Parathyroid adenoma (tissue), 2 donors: Measurements from ENCODE around the gene HUNK.

ENCODE experiments used
- H2AFZ ChIP-seq: fragments of 300-600 bp; sonication (generic); one replicate; pipeline ENCODE4 v1.7.0; 2017; ENCODE audit warnings: antibody characterized with exemption, mild to moderate bottlenecking
- H3K27ac ChIP-seq: fragments of 300-600 bp; sonication (generic); one replicate; pipeline ENCODE4 v1.7.0; 2017
- H3K27me3 ChIP-seq: fragments of 300-600 bp; sonication (generic); one replicate; pipeline ENCODE4 v1.7.0; 2017; ENCODE audit warnings: low read length; ENCODE audit not compliant: control insufficient read depth, insufficient read depth
- H3K36me3 ChIP-seq: fragments of 300-600 bp; sonication (generic); one replicate; pipeline ENCODE4 v1.7.0; 2017; ENCODE audit warnings: low read length; ENCODE audit not compliant: control insufficient read depth, insufficient read depth
- H3K4me1 ChIP-seq: fragments of 300-600 bp; sonication (generic); one replicate; pipeline ENCODE4 v1.7.0; 2017; ENCODE audit warnings: control low read depth
- H3K4me2 ChIP-seq: fragments of 300-600 bp; sonication (generic); one replicate; pipeline ENCODE4 v1.7.0; 2017; ENCODE audit warnings: low read length
- H3K4me3 ChIP-seq: fragments of 300-600 bp; sonication (generic); one replicate; pipeline ENCODE4 v1.7.0; 2017; ENCODE audit warnings: low read depth, low read length
- H3K79me2 ChIP-seq: fragments of 300-600 bp; sonication (generic); one replicate; pipeline ENCODE4 v1.7.0; 2017; ENCODE audit warnings: control low read depth
- H3K9ac ChIP-seq: fragments of 300-600 bp; sonication (generic); one replicate; pipeline ENCODE4 v1.7.0; 2017; ENCODE audit warnings: mild to moderate bottlenecking
- H3K9me3 ChIP-seq: fragments of 300-600 bp; sonication (generic); one replicate; pipeline ENCODE4 v1.7.0; 2017; ENCODE audit warnings: low read length; ENCODE audit not compliant: control insufficient read depth
- CTCF ChIP-seq: fragments of 300-600 bp; sonication (generic); IDR thresholded peaks from one replicate; pipeline ENCODE4 v1.7.0; 2017; ENCODE audit warnings: antibody characterized with exemption, mild to moderate bottlenecking
- donor health status: primary hyperparathyroidism.

HUNK gene

GRCh38 chr21:31837618-31838390 lies 35.0 kb upstream of the HUNK start:
- no peaks in the 10 kb centered on the region for H3K9me3 ChIP-seq
- H3K9ac ChIP-seq, result no peak overlapping the region
- H3K36me3 ChIP-seq, result no peaks in the 10 kb centered on the region
- no peaks in the 10 kb centered on the region for H3K79me2 ChIP-seq
- H3K4me3 ChIP-seq, result no peak overlapping the region
- no peak for TF ChIP-seq CTCF
- H3K4me1 ChIP-seq, result no peaks in the 10 kb centered on the region
- no peaks in the 10 kb centered on the region for H3K27me3 ChIP-seq
- H3K27ac ChIP-seq, result no peak overlapping the region
- H3K4me2 ChIP-seq, result no peak overlapping the region
- H2AFZ ChIP-seq, result no peak overlapping the region

GRCh38 chr21:31838586-31839355 lies 34.0 kb upstream of the HUNK start:
- Histone ChIP-seq H3K4me1 (no peaks in the 10 kb centered on the region), H3K4me2 (no peak overlapping the region), H3K4me3 (no peak overlapping the region), H2AFZ (no peak overlapping the region), H3K27ac (no peak overlapping the region), H3K36me3 (no peaks in the 10 kb centered on the region), H3K27me3 (no peaks in the 10 kb centered on the region), H3K79me2 (no peaks in the 10 kb centered on the region), H3K9me3 (no peaks in the 10 kb centered on the region), H3K9ac (no peak overlapping the region)
- no peak for TF ChIP-seq CTCF

- Histone ChIP-seq H3K79me2 (no peaks in the 10 kb centered on the region), H3K27me3 (no peaks in the 10 kb centered on the region), H2AFZ (no peak overlapping the region), H3K9ac (no peak overlapping the region), H3K4me2 (no peak overlapping the region), H3K4me3 (no peak overlapping the region), H3K9me3 (no peaks in the 10 kb centered on the region), H3K27ac (no peak overlapping the region), H3K4me1 (no peaks in the 10 kb centered on the region), H3K36me3 (no peaks in the 10 kb centered on the region)
- TF ChIP-seq CTCF, result no peak
These were observed 28.6 kb upstream of the HUNK start for GRCh38 chr21:31844206-31844605.

- H3K4me3 ChIP-seq, result no peak overlapping the region
These were observed 27.6 kb upstream of the HUNK start for GRCh38 chr21:31845151-31845729.

More at GRCh38 chr21:31845151-31845729, 27.6 kb upstream of the HUNK start:
- Histone ChIP-seq H3K27ac (no peak overlapping the region), H3K4me2 (no peak overlapping the region), H3K4me1 (no peaks in the 10 kb centered on the region), H2AFZ (no peak overlapping the region), H3K27me3 (no peaks in the 10 kb centered on the region), H3K9ac (no peak overlapping the region), H3K79me2 (no peaks in the 10 kb centered on the region), H3K9me3 (no peaks in the 10 kb centered on the region), H3K36me3 (no peaks in the 10 kb centered on the region)
- TF ChIP-seq CTCF, result no peak
